Measurements from ENCODE around the gene TRPC4AP.

DNA sequence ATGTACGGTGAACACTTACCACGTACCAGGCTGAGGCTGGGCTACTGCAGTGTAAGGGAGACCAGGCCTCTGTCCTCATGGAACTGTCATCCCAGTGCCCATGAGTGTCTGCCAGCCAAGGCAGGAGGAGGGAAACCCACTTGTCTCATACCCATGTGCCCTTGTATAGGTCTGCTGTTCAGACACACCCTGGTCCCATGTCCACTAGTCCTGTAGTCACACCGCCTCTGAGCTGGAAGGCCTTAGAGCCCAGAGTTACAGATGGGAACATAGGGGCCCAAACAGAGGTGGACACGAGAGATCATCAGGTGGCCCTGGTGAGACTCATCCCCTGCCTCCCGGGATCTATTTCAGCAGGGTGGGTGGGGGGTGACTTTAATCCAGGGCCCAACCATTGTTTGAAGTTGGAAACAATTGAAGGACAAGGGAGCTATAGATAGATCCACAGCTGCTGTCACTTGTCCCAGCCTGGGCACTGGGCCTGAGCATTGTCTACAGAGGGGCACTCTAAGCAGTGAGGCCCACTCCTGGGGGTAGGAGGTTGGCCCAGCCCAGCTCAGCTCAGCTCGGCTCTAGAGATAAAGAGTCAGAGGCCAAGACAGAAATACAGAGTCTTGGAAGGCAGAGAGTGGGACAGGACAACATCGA, 122.3 kb downstream of the TRPC4AP start:
- TF ChIP-seq, protein P1, sequence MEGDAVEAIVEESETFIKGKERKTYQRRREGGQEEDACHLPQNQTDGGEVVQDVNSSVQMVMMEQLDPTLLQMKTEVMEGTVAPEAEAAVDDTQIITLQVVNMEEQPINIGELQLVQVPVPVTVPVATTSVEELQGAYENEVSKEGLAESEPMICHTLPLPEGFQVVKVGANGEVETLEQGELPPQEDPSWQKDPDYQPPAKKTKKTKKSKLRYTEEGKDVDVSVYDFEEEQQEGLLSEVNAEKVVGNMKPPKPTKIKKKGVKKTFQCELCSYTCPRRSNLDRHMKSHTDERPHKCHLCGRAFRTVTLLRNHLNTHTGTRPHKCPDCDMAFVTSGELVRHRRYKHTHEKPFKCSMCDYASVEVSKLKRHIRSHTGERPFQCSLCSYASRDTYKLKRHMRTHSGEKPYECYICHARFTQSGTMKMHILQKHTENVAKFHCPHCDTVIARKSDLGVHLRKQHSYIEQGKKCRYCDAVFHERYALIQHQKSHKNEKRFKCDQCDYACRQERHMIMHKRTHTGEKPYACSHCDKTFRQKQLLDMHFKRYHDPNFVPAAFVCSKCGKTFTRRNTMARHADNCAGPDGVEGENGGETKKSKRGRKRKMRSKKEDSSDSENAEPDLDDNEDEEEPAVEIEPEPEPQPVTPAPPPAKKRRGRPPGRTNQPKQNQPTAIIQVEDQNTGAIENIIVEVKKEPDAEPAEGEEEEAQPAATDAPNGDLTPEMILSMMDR (IDR thresholded peaks at IDR 0.05 in 2 of 3, conservative IDR thresholded peaks at IDR 0.05 in 1 of 3; ENCODE audit: control insufficient read depth in 2 of 3, extremely low read depth in 1 of 3, insufficient read depth in 1 of 3, low read depth in 3 of 3, low read length in 3 of 3), result no peak
- no peak for TF ChIP-seq EP300 (IDR thresholded peaks at IDR 0.05; ENCODE audit: borderline replicate concordance in 1 of 2, control insufficient read depth in 1 of 2, low read depth in 2 of 2, low read length in 2 of 2)
- TF ChIP-seq, protein P2, sequence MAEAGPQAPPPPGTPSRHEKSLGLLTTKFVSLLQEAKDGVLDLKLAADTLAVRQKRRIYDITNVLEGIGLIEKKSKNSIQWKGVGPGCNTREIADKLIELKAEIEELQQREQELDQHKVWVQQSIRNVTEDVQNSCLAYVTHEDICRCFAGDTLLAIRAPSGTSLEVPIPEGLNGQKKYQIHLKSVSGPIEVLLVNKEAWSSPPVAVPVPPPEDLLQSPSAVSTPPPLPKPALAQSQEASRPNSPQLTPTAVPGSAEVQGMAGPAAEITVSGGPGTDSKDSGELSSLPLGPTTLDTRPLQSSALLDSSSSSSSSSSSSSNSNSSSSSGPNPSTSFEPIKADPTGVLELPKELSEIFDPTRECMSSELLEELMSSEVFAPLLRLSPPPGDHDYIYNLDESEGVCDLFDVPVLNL (IDR thresholded peaks at IDR 0.05; ENCODE audit: low read depth, low read length), result no peak
- TF ChIP-seq CHD1 (IDR thresholded peaks at IDR 0.05; ENCODE audit: low read depth, low read length), result no peak
- TF ChIP-seq ELK1 (IDR thresholded peaks at IDR 0.05; ENCODE audit: low read depth, low read length), result no peak
- TF ChIP-seq POLR2A (IDR thresholded peaks at IDR 0.05; ENCODE audit: low read depth, low read length), result no peak
- no peak for TF ChIP-seq EZH2 (IDR thresholded peaks at IDR 0.05; ENCODE audit: borderline replicate concordance, control insufficient read depth, low read depth, low read length)
- TF ChIP-seq MYC (IDR thresholded peaks at IDR 0.05; ENCODE audit: insufficient read depth, insufficient read length, insufficient replicate concordance, low read length, severe bottlenecking), result no peak
- no peak for TF ChIP-seq FOXK2 (IDR thresholded peaks at IDR 0.05)
- TF ChIP-seq POLR2AphosphoS2 (IDR thresholded peaks at IDR 0.05; ENCODE audit: low read depth, low read length), result no peak
- TF ChIP-seq HCFC1 (IDR thresholded peaks at IDR 0.05; ENCODE audit: low read length), result no peak
- no peak for TF ChIP-seq BHLHE40 (IDR thresholded peaks at IDR 0.05; ENCODE audit: borderline replicate concordance in 1 of 2, low read depth in 2 of 2, low read length in 1 of 2)
- no peak for TF ChIP-seq RBBP5 (conservative IDR thresholded peaks at IDR 0.05)

Data from GM12878 (cell line).